ENCODE results near the gene PARVG. TPM values are rescaled to one million over a fixed set of nuclear protein-coding genes. Genes with fewer than 3 reads are reported as not detected.

Gene PARVG, protein sequence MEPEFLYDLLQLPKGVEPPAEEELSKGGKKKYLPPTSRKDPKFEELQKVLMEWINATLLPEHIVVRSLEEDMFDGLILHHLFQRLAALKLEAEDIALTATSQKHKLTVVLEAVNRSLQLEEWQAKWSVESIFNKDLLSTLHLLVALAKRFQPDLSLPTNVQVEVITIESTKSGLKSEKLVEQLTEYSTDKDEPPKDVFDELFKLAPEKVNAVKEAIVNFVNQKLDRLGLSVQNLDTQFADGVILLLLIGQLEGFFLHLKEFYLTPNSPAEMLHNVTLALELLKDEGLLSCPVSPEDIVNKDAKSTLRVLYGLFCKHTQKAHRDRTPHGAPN
- not detected in 2 replicates for total RNA-seq (2014; rRNA removed; shearing (Covaris generic))

DNA sequence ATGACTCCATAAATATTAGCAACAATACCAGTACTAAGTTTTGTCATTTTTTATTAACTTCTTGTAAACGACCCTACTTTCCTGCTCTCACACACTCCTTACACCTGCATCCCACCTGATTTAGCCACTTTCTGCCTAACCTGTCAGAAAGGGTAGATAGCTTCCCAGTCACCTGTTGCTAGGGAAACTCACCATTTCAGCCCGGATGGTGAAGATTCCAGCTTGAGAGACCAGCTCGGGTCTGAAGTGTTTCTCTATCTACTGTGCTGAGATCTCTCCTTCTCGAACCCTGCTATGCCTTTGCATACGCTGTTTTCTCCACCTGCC lies at the start of gene PARVG:
PARVG (plus strand) TSS at position 220 of the 327 bp plus-strand sequence. CDS start 2,405 bp downstream, outside the sequence.
- in situ Hi-C loops (cut with HindIII; ENCODE audit: low sequenced_read_pairs), result no loop called here
- DNase-seq (ENCODE audit: low spot score), result no peak

DNA sequence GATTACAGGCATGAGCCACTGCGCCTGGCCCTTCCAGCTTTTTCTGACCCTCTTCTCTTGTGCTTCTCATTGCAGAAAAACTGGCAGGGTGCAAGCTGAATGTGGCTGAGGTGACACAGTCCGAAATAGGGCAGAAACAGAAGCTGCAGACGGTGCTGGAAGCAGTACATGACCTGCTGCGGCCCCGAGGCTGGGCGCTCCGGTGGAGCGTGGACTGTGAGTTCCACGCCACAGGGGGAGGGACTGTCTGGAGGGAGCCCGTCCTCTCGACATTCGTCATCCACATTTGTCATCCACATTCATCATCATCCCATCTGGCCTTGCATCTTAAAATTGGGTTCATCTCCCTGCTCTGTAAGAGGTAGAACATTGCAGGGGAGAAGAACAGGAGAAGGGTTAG lies 49.3 kb upstream of the PARVG start:
- in situ Hi-C loops (cut with HindIII; ENCODE audit: low sequenced_read_pairs), result no loop called here
- no peak for DNase-seq (ENCODE audit: low spot score)

DNA sequence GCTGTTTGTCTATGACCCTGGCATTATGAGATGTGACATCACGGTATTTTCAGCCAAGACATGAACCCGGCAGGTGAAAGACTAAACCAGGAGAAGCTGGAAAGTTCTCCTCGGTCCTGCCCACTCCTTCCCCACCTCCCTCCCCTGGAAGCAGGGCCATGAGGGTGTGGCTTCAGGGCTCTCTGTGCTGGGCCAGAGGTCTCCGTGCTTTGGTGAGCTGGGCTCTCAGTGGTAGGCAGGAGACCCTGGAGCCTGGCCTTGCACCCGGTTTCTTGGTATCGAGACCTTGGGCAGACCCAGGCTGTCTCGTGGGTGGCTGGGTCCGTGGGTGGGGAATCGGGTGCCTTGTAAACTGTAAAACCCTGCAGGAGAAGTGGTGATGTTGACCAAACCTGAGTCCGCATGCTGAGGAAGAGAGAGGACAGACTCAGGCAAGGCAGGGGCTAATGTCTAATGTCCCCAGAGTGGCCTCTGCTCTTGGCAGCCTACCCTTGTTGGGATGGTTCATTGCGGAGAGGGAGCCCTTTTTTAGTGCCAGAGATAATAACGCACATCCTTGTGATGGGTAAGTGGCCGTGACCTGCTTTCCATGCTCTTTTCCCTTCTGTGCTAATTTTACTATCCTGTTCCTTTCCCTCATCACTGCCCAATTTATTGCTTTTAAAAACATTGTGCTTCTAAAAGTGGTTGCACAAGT lies 48.6 kb upstream of the PARVG start:
- no peak for DNase-seq (ENCODE audit: low spot score)
- in situ Hi-C loops (cut with HindIII; ENCODE audit: low sequenced_read_pairs), result no loop called here

DNA sequence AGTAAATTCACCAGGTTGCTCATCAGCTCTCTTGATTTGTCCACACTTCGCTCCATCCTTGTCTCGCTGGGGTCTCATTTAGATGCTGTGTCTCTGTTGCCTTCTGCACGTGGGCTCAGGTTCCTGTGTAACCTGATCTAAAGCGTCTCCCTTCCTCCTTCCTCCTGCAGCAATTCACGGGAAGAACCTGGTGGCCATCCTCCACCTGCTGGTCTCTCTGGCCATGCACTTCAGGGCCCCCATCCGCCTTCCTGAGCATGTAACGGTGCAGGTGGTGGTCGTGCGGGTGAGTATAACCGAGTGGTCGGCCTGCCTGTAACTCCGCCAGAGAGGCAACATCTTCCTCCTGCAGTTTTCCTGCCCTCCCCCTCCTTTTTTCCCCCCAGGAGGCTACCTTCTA lies 48.0 kb upstream of the PARVG start:
- no peak for DNase-seq (ENCODE audit: low spot score)
- in situ Hi-C loops (cut with HindIII; ENCODE audit: low sequenced_read_pairs), result no loop called here

DNA sequence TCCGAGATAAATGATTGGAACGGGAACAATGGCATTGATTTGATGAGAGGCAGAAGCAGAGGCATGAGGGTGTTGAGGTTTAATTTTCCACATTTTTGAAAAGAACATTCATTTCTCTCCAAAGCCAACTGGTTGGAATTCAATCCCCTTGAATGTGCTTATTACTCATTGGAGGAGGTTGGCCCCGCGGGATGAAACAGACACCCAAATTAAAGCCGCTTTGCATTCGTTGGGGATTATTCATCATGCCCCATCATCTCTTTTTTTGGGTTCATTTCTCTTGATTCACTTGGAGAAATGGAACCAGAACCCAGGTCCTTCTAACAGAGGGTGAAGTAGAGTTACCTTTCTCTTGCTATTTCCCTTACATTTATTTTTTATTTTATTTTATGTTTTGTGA lies 47.6 kb upstream of the PARVG start:
- no peak for DNase-seq (ENCODE audit: low spot score)
- in situ Hi-C loops (cut with HindIII; ENCODE audit: low sequenced_read_pairs), result no loop called here

DNA sequence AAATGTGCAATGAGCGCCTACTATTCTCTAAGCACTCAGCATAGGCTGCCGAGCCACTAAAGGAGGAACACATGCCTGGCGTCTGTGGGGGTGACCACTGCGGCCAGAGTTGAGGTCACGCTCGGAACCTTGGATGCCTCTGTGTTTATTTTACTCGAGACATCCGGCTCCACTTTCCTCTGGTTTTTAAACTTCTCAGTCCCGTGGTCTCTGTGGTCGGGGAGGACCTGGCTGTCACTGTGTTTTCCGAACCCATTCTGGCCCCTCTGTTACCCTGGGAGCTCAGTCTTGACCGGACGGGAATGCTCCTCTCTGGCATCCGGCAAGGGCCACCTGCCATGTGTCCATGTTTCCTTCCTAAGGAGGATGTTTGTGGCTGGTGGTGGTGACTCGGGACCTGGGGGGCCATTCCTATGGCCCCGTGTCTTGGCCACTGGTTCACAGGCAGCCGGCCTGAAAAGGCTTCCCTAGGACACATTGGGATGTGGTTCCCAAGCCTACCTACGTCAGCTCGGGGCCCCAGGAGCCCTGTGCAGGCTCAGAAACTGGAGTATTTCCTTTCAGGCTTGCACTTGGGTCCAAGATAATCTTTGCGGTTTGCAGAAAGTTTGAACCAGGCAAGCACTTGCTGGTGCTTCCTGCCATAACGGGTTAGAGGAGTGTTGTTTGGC lies 46.7 kb upstream of the PARVG start:
- peak; percentile 3 for DNase-seq (ENCODE audit: low spot score)
- in situ Hi-C loops (cut with HindIII; ENCODE audit: low sequenced_read_pairs), result no loop called here

DNA sequence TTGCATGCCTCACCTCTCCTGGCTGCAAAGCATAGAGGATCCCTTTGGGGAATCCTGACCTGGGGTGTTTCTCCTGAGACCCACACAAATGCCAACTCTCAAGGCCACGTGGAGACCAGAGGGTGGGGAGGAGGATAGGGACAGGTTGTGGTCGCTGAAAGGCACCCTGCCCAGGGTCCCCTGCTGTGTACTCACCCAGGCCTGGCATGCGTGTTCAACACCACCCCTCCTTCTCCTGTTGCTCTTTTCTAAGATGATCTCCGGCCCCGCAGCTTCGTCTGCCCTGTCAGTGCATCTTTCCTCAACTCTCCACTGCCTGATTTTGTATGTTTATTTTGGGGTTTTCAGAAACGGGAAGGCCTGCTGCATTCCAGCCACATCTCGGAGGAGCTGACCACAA lies 44.6 kb upstream of the PARVG start:
- in situ Hi-C loops (cut with HindIII; ENCODE audit: low sequenced_read_pairs), result no loop called here
- no peak for DNase-seq (ENCODE audit: low spot score)

DNA sequence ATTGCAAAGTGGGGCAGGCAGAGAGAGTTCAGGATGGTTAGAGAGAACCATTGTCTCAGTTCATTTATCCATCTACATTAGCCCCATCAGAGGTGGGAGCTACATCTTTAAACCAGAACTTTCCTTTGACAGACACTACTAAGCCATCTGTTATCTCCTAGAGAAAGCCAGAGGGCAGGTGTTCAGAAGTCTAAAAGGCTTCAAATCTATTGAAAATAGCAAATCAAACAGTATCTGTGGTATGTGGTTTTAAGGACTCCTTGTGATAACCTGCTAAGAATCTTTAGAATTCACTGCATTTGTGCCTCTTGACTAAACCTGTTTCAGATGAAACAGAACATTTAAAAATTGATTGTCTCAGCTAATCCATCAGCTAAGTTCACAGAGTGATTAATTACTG lies 43.9 kb upstream of the PARVG start:
- in situ Hi-C loops (cut with HindIII; ENCODE audit: low sequenced_read_pairs), result no loop called here
- DNase-seq (ENCODE audit: low spot score), result no peak

DNA sequence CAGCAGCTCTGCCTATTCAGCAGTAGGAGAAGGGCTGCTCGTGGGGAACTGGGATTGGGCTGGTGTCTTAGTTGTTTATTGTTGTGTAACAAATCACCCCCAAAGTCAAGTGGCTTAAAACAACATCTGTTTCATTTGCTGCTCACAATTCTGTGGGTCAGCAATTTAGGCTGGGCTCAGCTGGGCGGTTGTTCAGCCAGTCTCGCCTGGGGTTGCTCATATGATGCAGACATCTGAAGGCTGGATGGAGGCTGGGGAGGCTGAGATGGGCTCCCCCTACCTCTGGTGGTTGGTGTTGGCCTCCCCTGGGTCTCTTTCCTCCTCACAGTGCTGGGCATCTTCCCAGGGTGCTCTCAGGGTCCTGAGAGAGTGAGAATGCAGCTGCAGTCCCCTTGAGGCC lies 43.3 kb upstream of the PARVG start:
- no peak for DNase-seq (ENCODE audit: low spot score)
- in situ Hi-C loops (cut with HindIII; ENCODE audit: low sequenced_read_pairs), result no loop called here

DNA sequence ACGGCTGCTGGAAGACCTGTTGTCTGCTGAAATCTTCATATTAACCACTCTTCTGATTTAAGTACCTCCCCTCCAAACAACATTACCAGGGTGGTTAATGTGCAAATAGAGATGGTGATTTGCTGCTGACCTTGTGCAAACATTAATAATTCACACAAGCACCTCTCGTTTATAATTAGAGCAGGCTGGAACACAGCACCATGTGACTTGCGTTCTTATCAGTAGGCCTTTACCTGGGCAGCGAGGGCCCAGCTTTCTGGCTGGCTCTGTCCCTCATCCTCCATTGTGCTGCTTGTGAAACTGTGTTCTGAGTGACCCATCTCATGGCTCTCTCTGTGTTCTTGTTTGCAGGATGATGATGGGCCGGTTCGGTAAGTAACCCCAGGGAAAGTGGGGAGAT lies 41.0 kb upstream of the PARVG start:
- DNase-seq (ENCODE audit: low spot score), result no peak
- in situ Hi-C loops (cut with HindIII; ENCODE audit: low sequenced_read_pairs), result no loop called here

DNA sequence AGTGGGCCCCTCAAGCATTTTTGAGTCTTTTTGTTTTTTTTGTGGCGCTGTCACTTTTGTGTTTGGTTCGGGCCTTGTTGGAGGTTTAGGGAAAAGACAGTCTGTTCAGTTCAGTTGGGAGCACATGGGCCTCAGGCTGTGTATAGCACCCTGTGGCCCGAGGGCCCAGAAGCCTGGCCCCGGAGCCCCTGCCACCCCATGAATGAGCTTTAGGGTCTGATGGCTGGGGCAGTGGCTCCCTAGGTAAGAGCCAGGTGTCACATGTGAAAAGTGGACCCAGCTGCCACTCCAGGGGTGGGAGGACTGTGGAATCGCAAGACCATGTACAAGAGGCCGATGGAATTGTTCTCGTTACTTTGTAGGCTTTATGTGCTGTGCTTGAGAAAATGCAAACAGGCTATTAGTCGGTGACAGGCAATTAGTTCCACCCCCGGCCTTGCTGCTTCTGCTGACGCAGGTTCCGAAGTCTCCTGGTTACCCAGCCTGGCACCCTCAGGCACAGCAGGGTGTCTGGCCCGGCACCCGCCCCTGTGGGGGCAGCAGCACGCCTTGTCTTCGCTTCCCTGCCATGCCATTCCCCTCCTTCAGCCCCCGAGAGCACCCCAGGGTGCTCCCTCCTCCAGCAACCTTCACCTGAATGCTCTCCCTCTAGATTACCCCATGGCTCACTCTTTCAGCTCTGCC lies 38.2 kb upstream of the PARVG start:
- in situ Hi-C loops (cut with HindIII; ENCODE audit: low sequenced_read_pairs), result no loop called here
- DNase-seq (ENCODE audit: low spot score), result no peak

DNA sequence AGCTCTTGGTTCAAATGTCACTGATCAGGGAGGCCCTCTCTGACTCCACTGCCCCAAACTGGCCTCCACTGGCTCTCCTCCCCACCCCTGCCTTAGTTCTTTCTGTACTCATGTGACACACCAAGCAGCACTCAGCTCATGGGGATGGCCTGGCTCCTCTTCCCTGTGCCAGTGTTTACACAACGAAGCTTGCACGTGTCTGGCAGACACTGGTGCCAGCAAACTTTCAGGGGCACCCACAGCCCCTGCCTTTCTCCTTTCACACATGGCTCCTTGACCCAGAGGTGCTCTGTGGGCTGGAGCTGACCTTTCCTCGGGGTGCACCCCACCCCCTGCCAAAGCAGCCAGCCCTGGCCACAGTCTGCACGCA lies 37.6 kb upstream of the PARVG start:
- in situ Hi-C loops (cut with HindIII; ENCODE audit: low sequenced_read_pairs), result no loop called here
- no peak for DNase-seq (ENCODE audit: low spot score)

DNA sequence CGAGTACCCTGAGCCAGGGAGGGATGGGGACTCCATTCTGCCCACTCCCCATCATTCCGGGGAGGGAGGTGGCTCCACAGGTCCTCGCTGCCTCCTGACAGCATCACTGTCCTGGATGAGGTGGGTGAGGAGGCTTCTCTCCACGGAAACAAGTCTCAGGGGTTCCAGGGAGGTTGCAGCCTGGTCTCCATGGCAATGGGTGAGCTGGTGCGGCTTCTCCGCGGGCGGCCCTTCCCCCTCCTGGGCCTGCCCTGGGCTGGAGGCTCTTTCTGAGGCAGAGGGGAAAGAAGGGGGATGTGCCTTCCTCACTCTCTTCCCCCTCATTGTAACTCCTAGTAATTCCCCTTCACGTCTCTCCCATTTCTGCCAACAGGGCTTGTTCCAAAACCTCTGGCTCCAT lies 37.1 kb upstream of the PARVG start:
- no peak for DNase-seq (ENCODE audit: low spot score)
- in situ Hi-C loops (cut with HindIII; ENCODE audit: low sequenced_read_pairs), result no loop called here

DNA sequence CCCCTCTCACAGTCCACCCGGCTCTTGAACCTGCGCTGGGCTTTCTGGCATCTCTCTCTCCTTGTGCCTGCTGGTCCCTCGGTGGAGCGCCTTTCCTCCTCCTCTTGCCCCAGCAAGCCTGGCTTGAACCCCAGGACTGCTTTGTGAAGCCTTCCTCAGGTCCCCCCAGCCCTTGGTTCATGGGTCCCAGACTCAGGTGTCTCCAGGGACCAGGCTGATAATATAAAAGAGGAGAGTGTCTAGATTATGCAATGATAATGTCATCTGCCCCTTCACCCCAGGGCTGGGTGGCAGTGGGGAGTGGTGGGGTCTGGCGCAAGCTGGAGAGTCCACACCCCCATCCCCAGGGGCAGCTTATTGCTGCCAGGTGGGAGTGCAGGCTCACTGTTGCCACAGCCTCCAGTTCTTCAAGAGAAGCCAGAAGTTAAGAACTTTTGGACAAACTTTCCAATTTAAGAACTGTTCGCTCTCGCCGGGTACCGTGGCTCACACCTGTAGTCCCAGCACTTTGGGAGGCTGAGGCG lies 36.6 kb upstream of the PARVG start:
- no peak for DNase-seq (ENCODE audit: low spot score)
- in situ Hi-C loops (cut with HindIII; ENCODE audit: low sequenced_read_pairs), result no loop called here

DNA sequence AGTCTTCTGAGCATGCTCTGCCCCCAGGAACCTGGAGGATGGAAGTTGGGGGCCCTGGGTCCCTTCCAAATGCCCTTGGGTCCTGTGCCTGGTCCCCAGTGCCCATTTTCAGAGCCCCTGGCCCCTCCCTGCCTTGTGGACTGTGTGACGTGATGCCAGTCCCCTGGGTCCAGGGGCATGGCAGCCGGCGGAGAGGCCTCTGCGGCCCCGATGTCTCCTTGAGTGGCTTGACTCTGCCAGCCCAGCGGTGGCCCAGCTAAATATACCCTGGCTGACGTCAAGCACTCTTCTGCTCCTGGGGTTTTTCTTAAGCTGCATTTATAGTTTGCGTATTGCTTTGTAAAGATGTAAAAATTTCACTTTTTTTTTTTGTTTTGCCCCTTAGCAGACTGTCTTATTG lies 35.2 kb upstream of the PARVG start:
- DNase-seq (ENCODE audit: low spot score), result no peak
- in situ Hi-C loops (cut with HindIII; ENCODE audit: low sequenced_read_pairs), result no loop called here

DNA sequence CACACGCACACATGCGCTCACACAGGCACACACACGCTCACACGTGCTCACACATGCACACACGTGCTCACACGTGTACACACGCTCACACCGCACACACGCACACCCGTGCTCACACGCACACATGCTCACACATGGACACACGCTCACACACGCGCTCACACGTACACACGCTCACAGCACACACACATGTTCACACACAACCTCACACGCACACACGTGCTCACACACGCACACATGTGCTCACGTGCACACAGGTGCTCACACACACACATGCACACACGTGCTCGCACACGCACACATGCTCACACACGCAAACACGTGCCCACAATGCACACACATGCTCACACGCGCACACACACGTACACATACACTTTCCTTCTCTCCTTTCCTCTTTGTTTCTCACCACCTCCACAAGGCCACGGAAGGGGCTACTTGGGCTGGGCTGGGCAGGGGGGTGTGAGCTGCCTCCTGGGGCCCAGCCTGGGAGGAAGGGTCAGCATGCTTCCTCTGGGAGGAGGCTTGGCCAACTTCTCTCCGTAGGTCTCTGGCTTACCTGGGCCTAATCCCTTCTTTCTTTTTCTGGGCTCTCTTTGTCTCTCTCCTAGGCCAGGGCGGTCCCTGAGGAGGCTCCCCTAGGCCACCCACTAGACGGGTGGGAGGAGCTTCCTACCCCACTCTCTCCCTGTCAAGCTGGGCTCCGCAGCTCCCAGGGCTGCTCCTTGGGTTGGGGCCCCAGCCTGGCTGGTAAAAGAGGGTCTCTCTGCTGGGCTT lies 34.5 kb upstream of the PARVG start:
- in situ Hi-C loops (cut with HindIII; ENCODE audit: low sequenced_read_pairs), result no loop called here
- DNase-seq (ENCODE audit: low spot score), result no peak

DNA sequence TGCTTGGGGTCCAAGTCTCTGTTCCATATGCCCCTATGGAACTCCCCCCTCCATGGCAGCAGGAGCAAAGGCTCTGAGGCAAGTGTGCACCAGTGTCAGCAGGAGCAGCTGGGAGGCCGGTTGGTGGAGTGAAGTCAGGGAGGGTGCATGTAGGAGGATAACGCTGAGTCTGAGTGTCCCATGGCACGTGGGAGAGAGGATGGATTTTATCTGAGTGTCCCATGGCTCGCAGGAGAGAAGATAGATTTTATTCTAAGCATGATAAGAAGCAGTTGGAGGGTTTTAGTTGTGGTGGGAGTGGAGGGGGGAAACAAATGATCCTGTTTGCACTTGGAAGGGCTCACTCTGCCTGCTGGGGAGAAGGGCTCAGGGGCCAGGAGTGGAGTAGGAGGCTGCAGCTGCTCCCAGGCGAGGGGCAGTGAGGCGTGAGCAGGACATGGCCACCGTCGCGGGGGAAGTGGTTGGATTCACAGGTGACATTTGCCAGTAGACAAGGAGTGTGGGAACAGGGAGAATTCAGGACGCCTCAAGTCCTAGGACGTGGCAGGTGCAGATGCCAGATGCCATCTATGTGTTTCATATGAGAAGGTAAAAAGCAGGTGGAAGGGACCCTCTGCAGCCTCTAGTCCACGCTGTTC lies 33.6 kb upstream of the PARVG start:
- in situ Hi-C loops (cut with HindIII; ENCODE audit: low sequenced_read_pairs), result no loop called here

DNA sequence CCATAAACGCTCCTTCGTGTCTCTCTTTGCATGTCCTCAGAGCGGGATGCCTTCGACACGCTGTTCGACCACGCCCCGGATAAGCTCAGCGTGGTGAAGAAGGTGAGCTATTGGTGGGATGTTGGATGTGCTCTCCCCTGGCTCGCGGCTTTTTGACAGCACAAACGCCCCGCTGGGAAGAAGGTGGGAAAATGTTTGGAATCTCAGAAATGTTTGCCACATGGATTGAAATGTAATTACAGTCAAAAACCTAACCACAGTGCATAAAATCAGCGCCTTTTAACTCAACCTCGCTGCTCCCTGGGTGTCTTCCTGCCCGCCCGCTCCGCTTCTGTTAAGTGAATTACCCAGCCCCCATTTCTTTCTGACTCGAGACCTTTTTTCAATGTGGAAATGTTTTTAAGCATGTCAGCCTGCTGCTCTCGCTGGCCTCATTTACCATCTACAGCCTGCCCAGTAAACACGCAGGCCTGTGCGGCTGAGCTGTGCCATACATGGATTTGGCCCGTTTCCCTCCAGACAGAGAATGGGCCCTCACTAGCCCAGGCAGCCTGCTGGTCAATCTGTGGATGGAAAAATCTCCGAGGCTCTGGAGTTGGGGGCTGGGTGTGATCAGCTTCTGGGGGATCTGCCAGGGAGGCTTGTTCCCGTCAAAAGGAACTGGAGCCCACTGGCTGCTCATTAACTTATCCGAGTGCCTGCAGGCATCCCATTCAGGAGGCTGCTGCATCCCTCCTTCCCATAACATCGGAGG lies 32.7 kb upstream of the PARVG start:
- in situ Hi-C loops (cut with HindIII; ENCODE audit: low sequenced_read_pairs), result no loop called here
- peak; percentile 75 for DNase-seq (ENCODE audit: low spot score)

More for the DNA sequence above, 33.6 kb upstream of the PARVG start:
- no peak for DNase-seq (ENCODE audit: low spot score)
